GM15510 (cell line): ENCODE results near the gene SNX12.

ENCODE experiments used
- POLR2A ChIP-seq: IDR thresholded peaks from 3 replicates; pipeline ENCODE4 v1.6.1; 2011; ENCODE audit warnings: borderline replicate concordance; ENCODE audit not compliant: insufficient read length; ENCODE audit errors: extremely low read depth

SNX12 gene

DNA sequence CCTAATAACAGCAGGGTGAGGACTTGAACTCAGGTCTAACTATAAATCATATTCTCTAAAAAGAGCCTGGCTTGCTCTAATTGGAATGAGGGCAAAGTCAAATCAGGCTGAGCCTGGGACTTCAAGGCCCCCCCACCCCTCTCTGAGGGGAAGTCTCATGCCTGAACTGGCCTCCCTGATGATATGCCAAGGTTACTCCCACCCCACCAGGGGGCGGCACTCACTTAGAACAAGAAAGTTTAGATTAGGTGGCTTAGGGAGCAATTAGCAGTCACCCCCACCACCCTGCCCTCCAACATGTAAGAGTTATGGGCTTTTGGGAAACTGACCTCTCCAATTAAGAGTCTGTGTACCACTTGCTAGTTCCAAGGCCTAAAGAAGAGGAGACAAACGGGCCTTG, 30.2 kb upstream of the SNX12 start:
- no peak for TF ChIP-seq POLR2A

DNA sequence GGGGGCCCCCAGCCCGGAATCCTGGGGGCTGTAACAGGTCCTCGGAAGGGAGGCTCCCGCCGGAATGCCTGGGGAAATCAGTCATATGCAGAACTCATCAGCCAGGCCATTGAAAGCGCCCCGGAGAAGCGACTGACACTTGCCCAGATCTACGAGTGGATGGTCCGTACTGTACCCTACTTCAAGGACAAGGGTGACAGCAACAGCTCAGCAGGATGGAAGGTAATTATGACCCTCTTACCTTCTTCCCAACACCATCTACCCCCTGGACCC, 28.6 kb upstream of the SNX12 start:
- TF ChIP-seq POLR2A, result no peak

DNA sequence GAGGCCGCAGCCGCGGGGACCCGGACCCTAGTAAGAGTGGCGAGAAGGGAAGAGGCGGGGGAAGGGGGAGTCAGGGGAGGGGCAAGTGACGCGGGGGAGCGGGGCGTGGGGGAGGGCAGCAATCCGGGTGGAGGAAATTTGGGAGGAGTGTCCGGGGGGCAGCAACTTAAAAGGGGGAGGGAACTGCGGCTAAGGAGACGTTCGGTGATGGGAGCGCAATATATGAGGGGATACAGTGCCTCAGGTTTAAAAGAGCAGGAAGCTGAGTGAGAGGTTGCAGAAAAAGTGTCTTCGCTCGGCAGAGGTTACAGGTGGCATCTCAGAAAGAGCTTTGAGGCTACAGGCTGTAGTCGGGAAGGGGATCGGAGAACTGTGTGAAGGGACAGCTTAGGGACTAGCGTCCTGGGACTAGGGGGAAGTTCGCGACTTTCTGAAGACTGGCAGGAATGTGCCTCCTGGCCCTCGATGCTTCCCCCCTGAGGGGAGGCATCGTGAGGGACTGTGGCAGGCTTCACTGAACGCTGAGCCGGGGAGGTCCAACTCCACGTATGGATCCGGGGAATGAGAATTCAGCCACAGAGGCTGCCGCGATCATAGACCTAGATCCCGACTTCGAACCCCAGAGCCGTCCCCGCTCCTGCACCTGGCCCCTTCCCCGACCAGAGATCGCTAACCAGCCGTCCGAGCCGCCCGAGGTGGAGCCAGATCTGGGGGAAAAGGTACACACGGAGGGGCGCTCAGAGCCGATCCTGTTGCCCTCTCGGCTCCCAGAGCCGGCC, 28.0 kb upstream of the SNX12 start:
- TF ChIP-seq POLR2A, result no peak

DNA sequence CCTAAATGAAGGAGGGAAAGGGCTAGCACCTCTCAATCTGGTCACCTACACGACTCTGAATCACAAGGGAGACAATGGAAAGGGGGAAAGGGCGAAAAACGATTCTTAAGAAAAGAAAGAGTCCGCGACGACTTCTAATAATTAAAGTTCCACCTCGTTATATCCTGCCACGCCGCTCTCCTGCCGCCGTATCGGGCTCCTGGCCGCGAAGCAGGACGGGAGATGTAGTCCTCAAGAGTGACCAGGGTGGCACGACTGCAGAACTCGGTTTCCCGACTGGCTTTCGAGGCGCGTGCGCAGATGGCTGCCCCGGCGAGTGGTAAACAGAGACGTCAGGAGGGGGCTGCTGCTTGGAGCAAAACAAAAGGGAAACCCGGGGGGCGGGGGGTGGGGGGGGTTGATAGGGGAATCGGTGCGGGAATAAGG, 27.4 kb upstream of the SNX12 start, which contains the start of gene FOXO4:
Gene FOXO4 (plus strand): TSS at position 297 of the 426 bp plus-strand sequence. CDS start 678 bp downstream, outside the sequence.
- peak; percentile 67 for TF ChIP-seq POLR2A

DNA sequence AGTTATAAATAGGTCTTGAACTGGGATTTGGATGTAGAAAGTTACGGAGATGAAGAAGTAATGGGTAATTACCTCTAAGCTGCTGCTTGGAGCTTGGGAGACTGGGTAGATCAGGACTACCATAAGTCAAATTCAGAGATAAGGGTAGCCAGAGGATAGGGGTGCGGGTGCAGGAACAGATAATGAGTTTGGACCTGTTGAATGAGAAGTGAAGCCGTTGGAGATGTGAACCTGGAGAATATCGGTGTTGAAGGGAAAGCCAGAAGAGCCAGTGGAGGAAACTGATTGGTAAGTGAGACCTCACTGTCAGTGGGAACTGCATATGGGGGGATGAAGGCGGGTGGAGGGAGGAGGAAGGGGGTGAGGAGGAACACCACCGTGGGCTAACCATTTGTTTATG, 26.9 kb upstream of the SNX12 start:
- TF ChIP-seq POLR2A, result no peak

DNA sequence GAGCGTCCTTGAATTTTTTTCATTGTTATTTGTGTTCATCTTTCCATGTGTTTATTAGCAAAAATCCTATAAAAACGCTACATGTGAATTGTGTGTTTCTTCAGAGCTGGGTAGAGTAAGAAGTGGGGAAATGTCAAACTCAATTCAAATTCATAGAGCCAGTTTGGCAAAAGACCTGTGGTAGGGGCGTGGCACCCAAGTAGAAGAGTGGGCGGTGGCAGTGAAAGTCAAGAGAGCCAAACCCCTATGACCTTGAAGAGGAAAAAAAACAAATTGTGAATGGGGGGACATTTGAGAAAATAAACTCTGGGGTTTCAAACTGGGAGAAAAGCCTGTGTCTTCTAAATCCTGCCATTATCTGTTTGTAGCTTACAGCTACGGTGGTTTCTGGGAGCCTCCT, 23.1 kb upstream of the SNX12 start:
- no peak for TF ChIP-seq POLR2A

DNA sequence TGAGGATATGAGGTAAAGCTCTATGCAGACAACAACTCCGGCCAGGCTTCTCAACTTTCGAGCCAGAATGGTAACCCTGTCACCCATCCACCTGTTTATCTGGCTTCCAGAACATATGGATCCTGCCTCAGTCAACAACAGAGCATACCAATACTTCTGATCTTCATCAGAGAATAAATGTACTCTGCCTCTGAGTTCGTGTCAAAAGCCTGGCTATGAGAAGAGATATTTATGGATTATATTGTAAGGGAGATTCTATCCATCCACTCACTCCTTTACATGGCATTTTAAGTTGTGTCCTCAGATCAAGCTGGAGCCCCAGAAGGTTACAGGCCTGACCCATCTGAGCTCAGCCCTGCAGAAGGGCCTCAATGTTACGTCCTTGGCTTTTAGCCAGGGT, 17.8 kb upstream of the SNX12 start:
- no peak for TF ChIP-seq POLR2A

DNA sequence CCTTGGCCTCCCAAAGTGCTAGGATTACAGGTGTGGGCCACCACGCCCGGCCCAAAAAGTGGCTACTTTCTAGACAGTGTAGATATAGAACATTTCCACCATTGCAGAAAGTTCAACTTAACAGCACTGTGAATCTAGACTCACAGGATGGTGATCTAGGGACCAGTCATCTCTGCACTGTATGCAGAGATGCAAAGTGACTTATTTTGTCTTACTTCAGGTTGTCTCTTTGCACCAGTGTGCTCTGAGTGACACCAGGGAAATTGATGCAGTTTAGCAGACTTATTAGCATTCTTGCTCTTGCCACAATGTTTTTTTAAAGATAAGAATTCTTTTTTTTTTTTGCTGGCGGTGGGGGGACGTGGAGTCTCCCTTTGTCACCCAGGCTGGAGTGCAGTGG, 14.7 kb upstream of the SNX12 start:
- TF ChIP-seq POLR2A, result no peak

GRCh38 chrX:71082124-71082647, 14.1 kb upstream of the SNX12 start:
- TF ChIP-seq POLR2A, result no peak

- TF ChIP-seq POLR2A, result no peak
Observed at GRCh38 chrX:71081330-71082123, 13.4 kb upstream of the SNX12 start.

DNA sequence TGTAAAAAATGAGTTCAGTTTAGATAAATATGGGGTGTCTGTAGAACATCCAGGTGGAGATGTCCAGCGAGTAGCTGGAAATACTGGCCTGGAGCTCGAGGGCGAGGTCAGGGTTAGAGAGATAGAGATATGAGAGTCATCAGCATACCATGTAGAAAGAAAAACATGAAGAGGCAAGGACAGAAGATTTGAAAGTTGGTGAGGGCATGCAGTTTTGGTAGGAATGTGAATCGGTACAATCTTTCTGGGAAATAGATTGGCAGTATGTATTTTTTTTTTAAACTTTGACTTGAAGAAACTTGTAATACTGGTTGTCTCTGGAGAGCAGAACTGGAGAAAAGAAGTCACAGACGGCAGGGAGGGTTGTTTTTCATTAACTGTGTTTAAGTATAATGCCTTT, 2.4 kb upstream of the SNX12 start:
- no peak for TF ChIP-seq POLR2A

- no peak for TF ChIP-seq POLR2A
Observed at GRCh38 chrX:71067712-71068043, 456 bp downstream of the SNX12 start.

GRCh38 chrX:71067089-71067488, 1.0 kb downstream of the SNX12 start:
- TF ChIP-seq POLR2A, result no peak

DNA sequence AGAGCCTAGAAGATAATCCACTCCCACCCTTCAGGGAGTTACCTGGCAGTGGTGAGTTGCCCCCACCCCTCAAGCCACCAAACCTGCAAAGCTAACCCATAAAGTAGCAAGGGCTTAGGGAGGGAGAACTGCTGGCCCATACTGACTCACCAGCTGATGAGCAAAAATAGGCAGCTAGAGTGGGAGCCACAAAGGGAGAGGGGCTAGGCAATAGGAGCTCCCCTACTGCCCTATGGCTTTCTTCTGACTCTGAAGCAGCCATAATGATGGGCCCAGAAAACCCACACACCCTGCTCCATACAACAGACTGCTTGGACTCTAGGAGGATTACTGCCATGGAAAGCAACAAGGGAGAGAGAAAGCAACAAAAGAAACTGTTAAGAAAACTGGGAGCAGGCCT, 8.0 kb downstream of the SNX12 start:
- TF ChIP-seq POLR2A, result no peak

GRCh38 chrX:71057848-71058530, 10.1 kb downstream of the SNX12 start:
- TF ChIP-seq POLR2A, result no peak
